HEK293 (cell line): ENCODE results near the gene TOM1.

Experiments used
- CTCF ChIA-PET: fragments of 350-600 bp; formaldehyde crosslinking; extraction: SDS; loops from one replicate; lab custom pipeline; 2021; ENCODE audit warnings: antibody characterized with exemption; lab: Yijun Ruan, JAX
- POLR2A ChIA-PET: fragments of 300-600 bp; formaldehyde crosslinking; extraction: SDS; loops from one replicate; lab custom pipeline; 2020; ENCODE audit warnings: antibody characterized with exemption, inconsistent platforms; lab: Yijun Ruan, JAX
- H3K27ac ChIP-seq: fragments of 200-500 bp; sonication (Bioruptor generic); 2 replicates; pipeline ENCODE4 v1.5.1; 2014; ENCODE audit warnings: low read depth, low read length, control low read depth, inconsistent platforms; ENCODE audit errors: extremely low read depth
- H3K36me3 ChIP-seq, 2 experiments: fragments of 200-500 bp in 1 of 2; sonication (Bioruptor generic) in 1 of 2; 1 replicate in 1 of 2; 2 replicates in 1 of 2; pipeline ENCODE4 v1.5.1; 2014 to 2017; ENCODE audit warnings: inconsistent platforms in 2 of 2, low read length in 2 of 2; ENCODE audit not compliant: control insufficient read depth in 2 of 2, insufficient read depth in 1 of 2
- H3K4me1 ChIP-seq: fragments of 200-500 bp; sonication (Bioruptor generic); 2 replicates; pipeline ENCODE4 v1.5.1; 2014; ENCODE audit warnings: mild to moderate bottlenecking, low read length, inconsistent platforms; ENCODE audit not compliant: control insufficient read depth, insufficient read depth
- H3K4me3 ChIP-seq: 2 replicates; pipeline ENCODE4 v1.5.1; 2011; ENCODE audit warnings: low read depth, mild to moderate bottlenecking, control low read depth, low read length, moderate library complexity
- H3K9me3 ChIP-seq: fragments of 200-500 bp; sonication (Bioruptor generic); 2 replicates; pipeline ENCODE4 v1.5.1; 2014; ENCODE audit warnings: low read depth, low read length, inconsistent platforms; ENCODE audit not compliant: control insufficient read depth, insufficient read depth
- HIC1 ChIP-seq: fragments of 450-650 bp; formaldehyde crosslinking; IDR thresholded peaks from 2 replicates; pipeline ENCODE4 v1.5.1; 2016; ENCODE audit warnings: missing biosample characterization, missing genetic modification characterization
- SETDB1 ChIP-seq: IDR thresholded peaks from one replicate; pipeline ENCODE4 v1.6.1; 2017; ENCODE audit warnings: mild to moderate bottlenecking, low read length, moderate library complexity, mixed read lengths; ENCODE audit not compliant: insufficient read length
- ZFP69B ChIP-seq: fragments of 450-650 bp; formaldehyde crosslinking; IDR thresholded peaks from 2 replicates; pipeline ENCODE4 v1.5.1; 2016; ENCODE audit warnings: missing biosample characterization, missing genetic modification characterization
- ZNF114 ChIP-seq: fragments of 450-650 bp; formaldehyde crosslinking; IDR thresholded peaks from 2 replicates; pipeline ENCODE4 v1.5.0; 2017; ENCODE audit warnings: missing biosample characterization, missing genetic modification characterization
- ZNF148 ChIP-seq: fragments of 450-650 bp; formaldehyde crosslinking; IDR thresholded peaks from 2 replicates; pipeline ENCODE4 v1.5.0; 2017; ENCODE audit warnings: missing biosample characterization, missing genetic modification characterization, borderline replicate concordance
- ZNF174 ChIP-seq: fragments of 450-650 bp; formaldehyde crosslinking; IDR thresholded peaks from 2 replicates; pipeline ENCODE4 v1.5.0; 2017; ENCODE audit warnings: missing biosample characterization, mild to moderate bottlenecking, missing genetic modification characterization
- ZNF214 ChIP-seq: fragments of 450-650 bp; formaldehyde crosslinking; IDR thresholded peaks from 2 replicates; pipeline ENCODE4 v1.5.1; 2017; ENCODE audit warnings: missing biosample characterization, mild to moderate bottlenecking, missing genetic modification characterization, borderline replicate concordance
- ZNF37A ChIP-seq: fragments of 450-650 bp; IDR thresholded peaks from 2 replicates; pipeline ENCODE4 v1.5.1; 2018; ENCODE audit warnings: missing biosample characterization, missing genetic modification characterization
- ZNF394 ChIP-seq: fragments of 450-650 bp; formaldehyde crosslinking; IDR thresholded peaks from 2 replicates; pipeline ENCODE4 v1.5.1; 2016; ENCODE audit warnings: missing biosample characterization, missing genetic modification characterization, mild to moderate bottlenecking, moderate library complexity, borderline replicate concordance
- ZNF426 ChIP-seq: fragments of 450-650 bp; formaldehyde crosslinking; IDR thresholded peaks from 2 replicates; pipeline ENCODE4 v1.5.1; 2017; ENCODE audit warnings: missing biosample characterization, missing genetic modification characterization, mild to moderate bottlenecking, inconsistent platforms, moderate library complexity
- ZNF558 ChIP-seq: fragments of 450-650 bp; formaldehyde crosslinking; IDR thresholded peaks from 2 replicates; pipeline ENCODE4 v1.5.1; 2016; ENCODE audit warnings: missing biosample characterization, missing genetic modification characterization
- ZNF621 ChIP-seq: fragments of 450-650 bp; formaldehyde crosslinking; IDR thresholded peaks from 2 replicates; pipeline ENCODE4 v1.5.1; 2017; ENCODE audit warnings: missing biosample characterization, missing genetic modification characterization
- ZNF629 ChIP-seq: fragments of 450-650 bp; formaldehyde crosslinking; IDR thresholded peaks from 2 replicates; pipeline ENCODE4 v1.5.1; 2017; ENCODE audit warnings: missing biosample characterization, missing genetic modification characterization
- ZNF654 ChIP-seq: fragments of 450-650 bp; formaldehyde crosslinking; IDR thresholded peaks from 2 replicates; pipeline ENCODE4 v1.5.1; 2016; ENCODE audit warnings: low read depth, missing biosample characterization, missing genetic modification characterization
- ZNF692 ChIP-seq: fragments of 450-650 bp; formaldehyde crosslinking; IDR thresholded peaks from 2 replicates; pipeline ENCODE4 v1.5.1; 2016; ENCODE audit warnings: missing biosample characterization, missing genetic modification characterization
- ZNF747 ChIP-seq: fragments of 450-650 bp; formaldehyde crosslinking; IDR thresholded peaks from 2 replicates; pipeline ENCODE4 v1.5.1; 2016; ENCODE audit warnings: missing biosample characterization, missing genetic modification characterization
- ZNF830 ChIP-seq: fragments of 450-650 bp; IDR thresholded peaks from 2 replicates; pipeline ENCODE4 v1.5.0; 2018; ENCODE audit warnings: missing biosample characterization, missing genetic modification characterization, low read depth, mild to moderate bottlenecking, moderate library complexity

TOM1 gene

GRCh38 chr22:35335936-35336781, 36.5 kb downstream of the TOM1 start:
- TF ChIP-seq ZNF747 (no peak), ZNF174 (tag by site-specific recombination) (no peak), ZNF114 (no peak), ZNF830 (no peak), ZFP69B (peak; percentile 96), ZNF692 (peak; percentile 99), ZNF629 (tag by site-specific recombination) (0 out of 2 replicates have a peak, but pooled peaks have one; percentile 28)
- POLR2A ChIA-PET: no interaction called here
- no peak overlapping the region for H3K27ac ChIP-seq
- H3K4me1 ChIP-seq: no peaks in the 10 kb centered on the region
- H3K4me3 ChIP-seq: no peak overlapping the region
- peaks cover under 1 to 86% of the 10 kb centered on the region in 2 experiments; a peak in 2 of 3 replicates for H3K36me3 ChIP-seq
- CTCF ChIA-PET: interaction anchor here (0.5 kb wide), 1 partner anchor 489 kb away, joined by 3 read pairs; no protein-coding TSS in a partner anchor
- H3K9me3 ChIP-seq: no peaks in the 10 kb centered on the region

- H3K9me3 ChIP-seq: no peaks in the 10 kb centered on the region
- H3K4me3 ChIP-seq: no peak overlapping the region
- H3K27ac ChIP-seq: no peak overlapping the region
- ChIA-PET POLR2A (interaction anchor here (0.8 to 1.4 kb wide), 2 partner anchors 10 to 38 kb away, joined by 3 read pairs; partner anchors contain the start of gene TOM1), CTCF (interaction anchor here (0.6 to 1.2 kb wide), 4 partner anchors 16 to 200 kb away, joined by 3 to 4 read pairs (median 4); no protein-coding TSS in a partner anchor)
- no peaks in the 10 kb centered on the region for H3K4me1 ChIP-seq
- TF ChIP-seq ZNF654 (tag by site-specific recombination) (0 out of 2 replicates have a peak, but pooled peaks have one; percentile 7), ZNF394 (tag by site-specific recombination) (peak; percentile 51; the same call in 1 of the 2 replicates), ZNF148 (no peak)
- H3K36me3 ChIP-seq: peaks cover 4 to 88% of the 10 kb centered on the region in 2 experiments; a peak in 2 of 3 replicates
These were observed 38.2 kb downstream of the TOM1 start for GRCh38 chr22:35337932-35338331.

- peaks cover 12 to 81% of the 10 kb centered on the region in 2 experiments; a peak in 2 of 3 replicates for H3K36me3 ChIP-seq
- H3K4me1 ChIP-seq: no peaks in the 10 kb centered on the region
- POLR2A ChIA-PET: no interaction called here
- H3K9me3 ChIP-seq: no peaks in the 10 kb centered on the region
- H3K4me3 ChIP-seq: no peak overlapping the region
- CTCF ChIA-PET: interaction anchor here (1.2 kb wide), 1 partner anchor 10 kb away, joined by 6 read pairs; no protein-coding TSS in a partner anchor
- no peak overlapping the region for H3K27ac ChIP-seq
- TF ChIP-seq ZNF37A (tag by site-specific recombination) (no peak), ZNF621 (tag by site-specific recombination) (no peak), ZNF558 (tag by site-specific recombination) (no peak), ZNF426 (tag by site-specific recombination) (no peak), ZNF214 (tag by site-specific recombination) (no peak), SETDB1 (no peak), HIC1 (tag by site-specific recombination) (no peak)
These were observed 41.6 kb downstream of the TOM1 start for GRCh38 chr22:35341090-35341874.
